ENCODE measurements around the gene TPGS2. TPM values are rescaled to one million over a fixed set of nuclear protein-coding genes. Genes with fewer than 3 reads are reported as not detected.

Gene TPGS2
- total and polyA plus RNA-seq, 2 of the 8 experiments (the other 6 are each of a cell fraction or from before 2014, with no cell fraction given), result 151 to 273 TPM

- no peak overlapping the region for H3K14ac ChIP-seq (ENCODE audit: insufficient read length)
- H2BK15ac ChIP-seq (ENCODE audit: low read length), result no peak overlapping the region
- H3K18ac ChIP-seq (ENCODE audit: extremely low read depth, low read length), result no peak overlapping the region
- POLR2A ChIA-PET (ENCODE audit: partially characterized antibody), result no interaction called here
- no peak overlapping the region for H3K27ac ChIP-seq (ENCODE audit: low read depth, low read length)
- no peak overlapping the region for H3K4me2 ChIP-seq (ENCODE audit: insufficient read depth in 1 of 2, low read depth in 2 of 2, low read length in 2 of 2)
- H3K9ac ChIP-seq (replicated peaks in 1 of 4; ENCODE audit: extremely low read depth in 1 of 4, low read depth in 3 of 4, low read length in 3 of 4), result no peak overlapping the region
- H3K4me1 ChIP-seq (replicated peaks in 1 of 4; ENCODE audit: control insufficient read depth in 3 of 4, insufficient read depth in 4 of 4, low read length in 3 of 4), result no peaks in the 10 kb centered on the region
- no peak overlapping the region for H3K4me3 ChIP-seq (ENCODE audit: extremely low read depth in 1 of 4, insufficient read depth in 2 of 4, low read depth in 3 of 4, low read length in 4 of 4)
- H2BK120ac ChIP-seq (replicated peaks; ENCODE audit: low read depth, low read length), result no peak overlapping the region
- no peaks in the 10 kb centered on the region for H3K23me2 ChIP-seq (ENCODE audit: low read depth, low read length)
- H3K27me3 ChIP-seq (replicated peaks in 1 of 4; ENCODE audit: control insufficient read depth in 3 of 4, extremely low read depth in 1 of 4, insufficient read depth in 3 of 4, low read length in 3 of 4), result no peaks in the 10 kb centered on the region
- TF ChIP-seq ATF3 (IDR thresholded peaks at IDR 0.05; ENCODE audit: insufficient read depth, low read depth, low read length), result no peak
- TF ChIP-seq HDAC6 (IDR thresholded peaks at IDR 0.05; ENCODE audit: low read depth, low read length), result no peak
- TF ChIP-seq MAFK (IDR thresholded peaks at IDR 0.05; ENCODE audit: low read depth, low read length), result no peak
- TF ChIP-seq BRCA1 (IDR thresholded peaks at IDR 0.05; ENCODE audit: low read depth, low read length), result no peak
- no peak for TF ChIP-seq POU5F1 (IDR thresholded peaks at IDR 0.05; ENCODE audit: low read depth, low read length)
- no peak for TF ChIP-seq JUN (IDR thresholded peaks at IDR 0.05; ENCODE audit: low read depth, low read length)
- no peak for TF ChIP-seq FOSL1 (IDR thresholded peaks at IDR 0.05; ENCODE audit: insufficient read depth, low read depth, low read length)
- TF ChIP-seq USF2 (IDR thresholded peaks at IDR 0.05; ENCODE audit: low read length), result no peak
- TF ChIP-seq BACH1 (IDR thresholded peaks at IDR 0.05; ENCODE audit: low read length), result no peak
- TF ChIP-seq CEBPB (IDR thresholded peaks at IDR 0.05; ENCODE audit: low read depth, low read length), result no peak
- no peak for TF ChIP-seq TBP (IDR thresholded peaks at IDR 0.05; ENCODE audit: low read depth, low read length)
- no peak for TF ChIP-seq CTBP2 (IDR thresholded peaks at IDR 0.05; ENCODE audit: borderline replicate concordance, insufficient read depth, insufficient read length, low read length)
- H3K56ac ChIP-seq (replicated peaks; ENCODE audit: insufficient read length, low read depth, low read length), result no peak overlapping the region
- no peak overlapping the region for H3K23ac ChIP-seq (ENCODE audit: insufficient read length)
- FAIRE-seq, result no peak
- no peak overlapping the region for H3K4ac ChIP-seq (replicated peaks; ENCODE audit: insufficient read length, low read depth, low read length)
- no peak overlapping the region for H4K8ac ChIP-seq (ENCODE audit: extremely low read depth, insufficient read depth, low read length)
- H2AK5ac ChIP-seq (ENCODE audit: low read depth, low read length), result no peak overlapping the region
- no peak overlapping the region for H2BK5ac ChIP-seq (ENCODE audit: low read depth, low read length)
- H4K91ac ChIP-seq (replicated peaks; ENCODE audit: insufficient read length, low read length), result no peak overlapping the region
- H3K9me3 ChIP-seq (ENCODE audit: insufficient read depth in 2 of 2, low read depth in 1 of 2, low read length in 1 of 2), result no peaks in the 10 kb centered on the region
- no peak overlapping the region for H2BK20ac ChIP-seq (ENCODE audit: low read length)
- no peak for DNase-seq (ENCODE audit: low read depth in 1 of 2, low spot score in 2 of 2)
- no peaks in the 10 kb centered on the region; the same call in 1 of the 2 replicates for H3K79me1 ChIP-seq (ENCODE audit: low read depth, low read length)
- CTCF ChIA-PET (ENCODE audit: partially characterized antibody), result no interaction called here
- no peaks in the 10 kb centered on the region for H4K20me1 ChIP-seq (replicated peaks in 1 of 2; ENCODE audit: control insufficient read depth in 1 of 2, insufficient read depth in 2 of 2, low read length in 2 of 2)
- H3K79me2 ChIP-seq (ENCODE audit: control insufficient read depth in 1 of 2, insufficient read depth in 2 of 2, low read length in 2 of 2), result no peaks in the 10 kb centered on the region
- no peak overlapping the region for H2AFZ ChIP-seq (ENCODE audit: low read length)
- peaks cover 0 to 7% (median 0%) of the 10 kb centered on the region in 4 experiments; a peak in 1 of 8 replicates for H3K36me3 ChIP-seq (ENCODE audit: control insufficient read depth in 2 of 4, insufficient read depth in 4 of 4, low read length in 3 of 4)
- WGBS, 2 experiments (ENCODE audit: extremely low coverage in 1 of 2, insufficient coverage in 1 of 2, insufficient read length in 1 of 2, insufficient replicate concordance in 2 of 2, low coverage in 1 of 2, low lambda C conversion rate in 2 of 2, missing lambda C conversion rate in 1 of 2), result 80% methylated on average over 1 of the region's 1 CpG; no CpG with 5 or more reads in 1 of the 2 experiments
- H2BK12ac ChIP-seq (ENCODE audit: low read depth, low read length), result no peak overlapping the region
- H4K5ac ChIP-seq (ENCODE audit: insufficient read length, low read depth, low read length), result no peak overlapping the region
Observed at GRCh38 chr18:36835927-36836326, 7.1 kb upstream of the TPGS2 start.

All from H1 (cell line).